ENCODE results near the gene LGALS4. TPM values are rescaled to one million over a fixed set of nuclear protein-coding genes. Genes with fewer than 3 reads are reported as not detected.

Gene LGALS4
- total and polyA plus RNA-seq, 9 of the 15 experiments (the other 6 are each of a cell fraction or from before 2014, with no cell fraction given), result 0.08 to 1.1 (median 0.30) TPM; not detected in 3

- TF ChIP-seq ZNF318 (IDR thresholded peaks at IDR 0.05; ENCODE audit: borderline replicate concordance in 1 of 2, low read depth in 1 of 2), result no peak
- TF ChIP-seq EHMT2 (IDR thresholded peaks at IDR 0.05), result no peak
- TF ChIP-seq RAD21 (CRISPR knock-in tag; conservative IDR thresholded peaks at IDR 0.05 in 1 of 2, IDR thresholded peaks at IDR 0.05 in 1 of 2), result 0 out of 4 replicates have a peak, but pooled peaks have one; percentile 14 to 20
- TF ChIP-seq CBX2 (IDR thresholded peaks at IDR 0.05; ENCODE audit: insufficient read depth, low read length, poor library complexity, severe bottlenecking), result no peak
- TF ChIP-seq ZNF696 (CRISPR knock-in tag; conservative IDR thresholded peaks at IDR 0.05), result no peak
- no peak for TF ChIP-seq ZNF354B (CRISPR knock-in tag; IDR thresholded peaks at IDR 0.05)
- no peak for TF ChIP-seq BRF2 (IDR thresholded peaks at IDR 0.05; ENCODE audit: borderline replicate concordance, insufficient read depth, insufficient read length)
- TF ChIP-seq HNRNPUL1 (IDR thresholded peaks at IDR 0.05; ENCODE audit: low read length), result no peak
- TF ChIP-seq TAF7 (tag; IDR thresholded peaks at IDR 0.05), result no peak
- peak; percentile 61; the same call in 1 of the 2 replicates for TF ChIP-seq SMARCA4 (IDR thresholded peaks at IDR 0.05)
- no peak for TF ChIP-seq ZNF121 (CRISPR knock-in tag; conservative IDR thresholded peaks at IDR 0.05)
- TF ChIP-seq KDM1A (IDR thresholded peaks at IDR 0.05), result peak in 1 of 2 experiments; percentile 38; a peak in 1 of 4 replicates
- no peak for TF ChIP-seq ZC3H4 (CRISPR knock-in tag; IDR thresholded peaks at IDR 0.05; ENCODE audit: borderline replicate concordance)
- TF ChIP-seq ZBTB12 (CRISPR knock-in tag; IDR thresholded peaks at IDR 0.05), result no peak
- no peak for TF ChIP-seq E2F8 (IDR thresholded peaks at IDR 0.05; ENCODE audit: low read depth, partially characterized antibody)
Measured at GRCh38 chr19:38781058-38781457, 31.7 kb downstream of the LGALS4 start (continued).
